Left renal pelvis (tissue), 4 donors: ENCODE data around the gene DIPK1A. TPM values are rescaled to one million over a fixed set of nuclear protein-coding genes. Genes with fewer than 3 reads are reported as not detected.

Source experiments
- DNase-seq, 4 donors: peaks; one replicate each; pipeline ENCODE4 v3.0.0-alpha.2; 2013; ENCODE audit warnings: low read depth in 4 of 4, low spot score in 3 of 4
- polyA plus RNA-seq, 4 donors: library from polyadenylated mRNA; unstranded; fragments of 120-200 nt; gene quantifications; one replicate each; pipeline ENCODE4 v1.2.1, GENCODE V29; 2013; ENCODE audit not compliant: insufficient read length in 4 of 4

The DIPK1A gene
- polyA plus RNA-seq, 4 donors = 8.9 to 11.1 (median 9.4) TPM

GRCh38 chr1:92881391-92881790, 79.9 kb downstream of the DIPK1A start:
- no peak for DNase-seq

GRCh38 chr1:92879316-92879968, 81.8 kb downstream of the DIPK1A start:
- no peak for DNase-seq

DNA sequence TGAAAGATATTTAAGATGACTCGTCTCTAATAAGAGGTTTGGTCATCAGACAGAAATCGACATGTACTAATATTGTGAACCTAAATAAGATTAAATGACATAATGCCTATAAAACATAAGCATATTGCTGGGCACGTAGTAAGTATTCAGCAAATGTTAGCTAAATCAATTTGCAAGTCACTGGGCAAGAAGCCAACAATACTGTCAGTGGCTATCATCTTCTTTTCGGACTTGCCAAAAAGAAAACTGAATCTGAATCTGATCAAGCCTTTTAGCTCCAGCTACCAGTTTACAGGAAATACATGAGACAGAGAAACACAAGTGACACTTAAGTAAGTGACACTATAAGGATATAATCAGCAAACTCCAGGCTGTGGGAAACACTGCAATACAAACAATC, 83.5 kb downstream of the DIPK1A start:
- no peak for DNase-seq

GRCh38 chr1:92877081-92877711, 84.1 kb downstream of the DIPK1A start:
- no peak for DNase-seq

GRCh38 chr1:92876351-92876750, 84.9 kb downstream of the DIPK1A start:
- no peak for DNase-seq

- no peak for DNase-seq
Observed at GRCh38 chr1:92874987-92875386, 86.3 kb downstream of the DIPK1A start.

DNA sequence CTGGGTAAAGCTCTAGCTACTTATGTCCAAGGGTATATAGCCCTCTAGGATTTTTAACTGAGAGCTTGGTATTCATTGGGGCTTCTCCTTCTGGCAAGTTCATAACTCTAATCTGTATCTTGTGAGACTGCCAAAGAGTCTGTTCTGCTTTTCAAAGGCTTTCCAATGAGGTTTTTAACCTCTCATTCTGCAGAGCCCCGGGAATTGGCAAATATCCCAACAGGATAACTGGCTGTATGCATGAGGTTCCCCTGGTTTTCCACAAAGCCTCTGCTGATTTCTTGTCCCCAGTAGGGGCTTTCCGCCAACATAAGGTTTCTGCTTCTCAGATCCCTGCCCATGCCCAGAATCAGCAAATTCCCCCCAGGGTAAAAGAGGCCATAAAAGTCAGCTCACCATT, 88.5 kb downstream of the DIPK1A start:
- no peak for DNase-seq

GRCh38 chr1:92870591-92870990, 90.7 kb downstream of the DIPK1A start:
- DNase-seq = no peak

- no peak for DNase-seq
Observed at GRCh38 chr1:92864131-92864530, 97.1 kb downstream of the DIPK1A start.

DNA sequence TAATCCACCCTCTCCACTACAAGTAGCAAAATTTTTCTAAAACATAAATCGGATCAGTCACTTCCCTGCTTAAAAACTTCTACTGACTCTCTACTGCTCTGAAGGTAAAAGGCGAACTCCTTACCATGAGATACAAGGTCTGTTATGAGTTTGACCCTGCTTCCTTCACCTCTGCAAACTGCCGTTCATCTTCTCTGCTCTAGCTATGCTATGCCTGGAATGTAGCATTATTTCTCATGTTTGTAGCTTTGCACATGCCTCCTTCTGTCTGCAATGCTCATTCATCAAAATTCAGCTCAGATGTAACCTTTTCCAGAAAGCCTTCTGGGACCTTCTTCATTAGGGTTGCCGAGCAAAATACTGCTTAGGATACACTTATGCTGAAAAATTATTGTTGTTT, 98.7 kb downstream of the DIPK1A start:
- no peak for DNase-seq

DNA sequence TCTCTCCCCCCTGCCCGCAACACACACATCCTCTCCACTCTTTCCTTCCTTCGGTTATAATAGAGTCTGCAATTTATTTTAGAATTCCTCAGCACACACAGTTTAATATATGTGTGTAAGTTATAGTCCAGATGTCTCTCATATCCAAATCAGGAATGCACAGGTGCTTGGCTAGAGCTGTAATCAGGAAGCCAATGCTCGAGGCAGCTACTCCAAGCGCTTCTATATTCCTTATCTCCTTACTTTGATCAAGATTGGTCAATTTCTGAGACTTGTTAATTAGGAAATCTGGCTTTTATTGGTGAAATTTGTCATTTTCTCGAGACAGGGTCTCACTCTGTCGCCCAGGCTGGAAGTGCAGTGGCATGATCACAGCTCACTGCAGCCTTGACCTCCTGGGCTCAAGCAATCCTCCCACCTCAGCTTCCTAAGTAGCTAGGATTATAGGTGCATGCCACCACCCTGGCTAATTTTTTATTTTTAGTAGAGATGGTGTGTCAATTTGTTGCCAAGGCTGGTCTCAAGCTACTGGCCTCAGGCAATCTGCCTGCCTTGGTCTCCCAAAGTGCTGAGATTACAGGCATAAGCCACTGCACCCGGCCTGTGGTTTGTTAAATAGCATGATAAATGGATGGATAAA, 101.7 kb downstream of the DIPK1A start:
- DNase-seq = no peak

DNA sequence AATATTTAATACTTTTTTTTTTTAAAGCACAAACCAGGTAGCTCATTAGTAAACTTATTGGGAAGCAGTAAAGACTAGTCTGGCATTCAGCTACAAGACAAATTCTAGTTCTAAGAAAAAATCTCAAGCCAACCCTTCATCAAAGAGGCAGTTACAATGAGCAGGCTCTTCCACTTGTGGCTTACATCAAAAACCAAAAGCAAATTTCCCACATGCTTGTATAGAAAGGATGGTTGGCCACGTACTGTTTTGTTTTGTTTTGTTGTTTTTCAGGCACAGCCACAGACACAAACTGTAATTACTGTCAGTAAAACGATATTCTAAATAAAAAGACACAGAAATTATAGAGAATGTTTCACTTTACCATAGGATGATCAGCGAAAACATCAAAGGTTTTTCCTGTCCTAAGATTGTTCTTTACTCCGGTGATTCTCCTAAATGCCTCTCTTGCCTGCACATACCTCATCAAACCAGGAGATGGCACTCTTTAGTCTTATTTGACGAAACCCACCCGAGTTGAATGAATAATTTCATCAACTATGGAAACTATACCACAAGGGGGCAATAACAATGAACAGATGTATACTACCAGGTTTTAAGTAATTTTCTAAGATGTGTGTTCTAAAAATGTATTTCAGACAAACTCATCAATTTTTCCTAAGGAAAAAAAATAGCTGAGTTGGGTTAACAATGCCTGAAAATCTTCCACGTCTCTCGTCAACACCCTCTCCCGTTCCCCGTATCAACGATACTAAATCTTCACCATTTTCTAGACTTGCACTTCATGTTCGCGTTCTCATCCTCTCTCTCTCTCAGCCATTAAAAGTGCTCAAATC, 102.5 kb downstream of the DIPK1A start:
- DNase-seq = peak; percentile 62 to 72 (median 65)

- DNase-seq = no peak
Observed at GRCh38 chr1:92857817-92858216, 103.4 kb downstream of the DIPK1A start.

DNA sequence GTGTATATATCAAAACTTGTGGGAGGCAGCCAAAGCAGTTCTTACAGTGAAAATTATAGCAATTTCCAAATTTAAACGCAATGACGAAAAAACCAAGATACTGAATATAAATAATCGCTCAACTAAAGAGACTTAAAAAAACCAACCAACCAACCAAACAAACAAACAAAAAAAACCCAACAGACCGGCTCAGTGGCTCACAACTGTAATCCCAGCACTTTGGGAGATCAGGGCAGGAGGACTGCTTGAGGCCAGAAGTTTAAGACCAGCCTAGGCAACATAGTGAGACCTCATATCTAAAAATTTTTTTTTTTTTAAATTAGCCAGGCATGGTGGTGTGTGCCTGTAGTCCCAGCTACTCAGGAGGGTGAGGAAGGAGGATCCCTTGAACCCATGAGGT, 106.0 kb downstream of the DIPK1A start:
- DNase-seq = no peak

DNA sequence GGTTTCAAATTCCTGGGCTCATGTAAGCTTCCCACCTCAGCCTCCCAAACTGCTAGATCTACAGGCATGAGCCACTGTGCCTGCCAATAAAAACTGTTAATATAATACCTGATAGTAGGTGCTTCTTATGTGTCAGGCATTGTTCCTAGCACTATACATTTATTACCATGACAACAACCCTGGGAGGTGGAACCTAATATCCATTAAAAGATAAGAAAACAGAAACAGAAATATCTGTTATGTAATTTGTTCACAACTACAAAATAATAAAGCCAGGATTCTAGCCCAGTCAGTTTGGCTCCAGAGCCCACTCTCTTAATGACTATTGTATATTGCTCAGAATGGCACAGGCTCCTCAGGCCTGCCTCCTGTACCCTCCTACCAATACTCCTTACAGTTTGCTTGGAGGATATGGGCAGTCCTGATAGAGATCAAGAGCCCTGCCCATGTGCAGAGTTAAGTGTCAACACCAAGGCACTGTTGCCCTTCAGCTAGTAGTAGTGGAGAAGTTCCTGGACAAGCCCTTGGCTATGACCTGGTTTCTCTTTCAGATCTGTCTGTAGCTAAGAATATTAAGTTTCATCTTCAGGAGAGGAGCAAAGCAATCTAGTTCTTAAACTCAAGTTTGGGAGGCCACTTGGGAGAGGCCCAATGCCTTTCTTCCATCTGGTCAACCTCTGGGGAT, 107.0 kb downstream of the DIPK1A start:
- DNase-seq = no peak

GRCh38 chr1:92853299-92853698, 108.0 kb downstream of the DIPK1A start:
- no peak for DNase-seq

DNA sequence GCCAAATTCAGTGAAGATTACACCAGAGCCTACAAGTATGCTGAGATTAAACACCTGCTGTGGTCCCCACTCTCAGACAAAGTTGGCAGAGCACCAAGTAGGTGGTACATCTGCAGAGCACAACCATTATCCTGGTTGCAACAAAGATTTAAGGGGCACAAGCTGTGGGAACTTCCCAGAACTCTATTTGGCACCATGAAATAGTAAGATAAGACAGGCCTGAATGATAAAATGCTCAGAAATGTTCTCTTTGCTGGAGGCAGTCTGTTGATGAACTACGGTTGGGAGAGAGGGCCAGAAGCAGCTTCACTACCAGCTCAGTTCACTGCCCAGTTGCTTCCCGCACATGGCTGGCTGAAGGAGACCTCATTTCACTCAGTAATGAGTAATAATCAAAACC, 109.5 kb downstream of the DIPK1A start:
- no peak for DNase-seq

DNA sequence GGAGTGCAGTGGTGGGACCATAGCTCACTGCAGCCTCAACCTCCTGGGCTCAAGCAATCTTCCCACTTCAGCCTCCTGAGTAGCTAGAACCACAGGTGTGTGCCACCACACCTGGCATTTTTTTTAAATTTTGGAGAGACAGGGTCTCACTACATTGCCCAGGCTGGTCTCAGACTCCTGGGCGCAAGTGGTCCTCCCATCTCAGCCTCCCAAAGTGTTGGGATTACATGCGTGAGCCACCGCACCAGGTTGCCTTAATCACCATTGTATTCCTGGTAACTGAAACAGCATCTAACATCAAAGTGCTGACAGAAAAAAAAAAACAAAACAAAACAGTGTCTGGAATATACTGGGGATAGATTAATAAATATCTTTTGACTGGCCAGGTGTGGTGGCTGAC, 111.2 kb downstream of the DIPK1A start:
- DNase-seq = no peak

DNA sequence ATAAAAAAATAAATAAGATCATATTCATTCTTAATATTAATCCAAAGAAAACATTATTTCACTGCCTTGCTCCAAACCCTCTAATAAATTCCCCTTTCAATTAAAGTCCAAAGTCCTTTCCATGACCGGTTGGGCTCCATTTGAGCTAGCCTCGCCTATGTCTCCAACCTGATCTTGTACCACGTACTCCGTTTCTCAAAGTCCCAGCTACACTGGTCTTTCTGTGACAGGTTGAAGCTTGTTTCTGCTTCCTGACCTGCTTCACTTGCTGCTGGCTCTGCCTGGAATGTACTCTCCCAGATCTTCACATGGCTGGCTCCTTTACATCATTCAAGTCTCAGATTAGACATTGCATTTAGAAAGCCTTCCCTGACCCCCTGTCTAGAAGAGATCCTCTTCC, 113.1 kb downstream of the DIPK1A start:
- DNase-seq = no peak

DNA sequence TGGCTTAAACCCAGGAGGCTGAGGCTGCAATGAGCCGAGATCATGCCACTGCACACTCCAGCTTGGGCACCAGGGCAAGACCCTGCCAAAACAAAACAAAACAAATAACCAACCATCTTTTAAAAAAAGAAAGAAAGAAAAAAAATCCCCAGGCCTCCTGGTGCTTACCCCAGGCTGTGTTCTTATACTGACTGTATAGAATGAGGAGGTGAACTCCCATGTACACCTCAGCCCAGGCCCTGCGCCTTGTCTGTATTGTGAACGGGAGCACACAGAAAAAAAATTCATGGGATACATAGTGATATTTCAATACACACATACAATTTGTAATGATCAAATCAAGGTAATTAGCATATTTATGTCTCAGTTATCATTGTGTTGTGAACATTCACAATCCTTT, 115.4 kb downstream of the DIPK1A start:
- DNase-seq = no peak

DNA sequence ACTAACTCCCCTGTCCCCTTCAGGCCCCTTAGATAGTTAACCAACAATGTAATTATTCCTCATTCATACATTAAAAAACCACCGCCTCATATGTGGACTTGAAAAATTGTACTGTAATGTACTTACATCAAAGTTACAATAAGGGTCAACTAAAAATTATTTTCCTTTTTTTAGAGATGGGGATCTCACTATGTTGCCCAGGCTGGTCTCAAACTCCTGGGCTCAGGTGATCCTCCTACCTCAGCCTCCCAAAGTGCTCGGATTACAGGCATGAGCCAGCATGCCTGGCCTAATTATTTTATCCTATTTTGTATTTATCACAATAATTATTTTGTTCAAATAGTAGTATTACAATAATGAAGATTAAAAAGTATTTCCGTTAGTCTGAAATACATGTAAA, 116.8 kb downstream of the DIPK1A start:
- DNase-seq = no peak
